Spinal cord (tissue), 10 donors: ENCODE results near the gene PNPLA6. TPM values are rescaled to one million over a fixed set of nuclear protein-coding genes. Genes with fewer than 3 reads are reported as not detected.

Experiments
- DNase-seq, 6 donors: peaks; one replicate each; pipeline versions ENCODE4 v3.0.0 to v3.0.0-alpha.2; 2013 to 2015; ENCODE audit warnings: low spot score in 6 of 6, low read depth in 4 of 6
- H3K27ac ChIP-seq: one replicate; pipeline ENCODE4 v1.5.1; 2013; ENCODE audit warnings: low read depth, low read length, control low read depth
- H3K27me3 ChIP-seq: one replicate; pipeline ENCODE4 v1.6.1; 2013; ENCODE audit warnings: low read length; ENCODE audit not compliant: control insufficient read depth, insufficient read depth
- H3K36me3 ChIP-seq: one replicate; pipeline ENCODE4 v1.6.1; 2013; ENCODE audit warnings: low read length; ENCODE audit not compliant: control insufficient read depth, insufficient read depth
- H3K4me1 ChIP-seq: one replicate; pipeline ENCODE4 v1.6.1; 2013; ENCODE audit warnings: low read length; ENCODE audit not compliant: control insufficient read depth, insufficient read depth
- H3K4me3 ChIP-seq: one replicate; pipeline ENCODE4 v1.5.1; 2013; ENCODE audit warnings: low read depth, low read length, control low read depth
- H3K9me3 ChIP-seq: one replicate; pipeline ENCODE4 v1.6.1; 2013; ENCODE audit warnings: low read length; ENCODE audit not compliant: control insufficient read depth, insufficient read depth
- WGBS: methylation state at CpG from one replicate; pipeline ENCODE4 v1.1.5; 2013; ENCODE audit warnings: missing lambda C conversion rate; ENCODE audit not compliant: insufficient coverage; 5-methylcytosine and 5-hydroxymethylcytosine counted together
- polyA plus RNA-seq, 2 donors: library from polyadenylated mRNA; unstranded; fragments of 120-200 nt; gene quantifications; one replicate each; pipeline ENCODE4 v1.2.1, GENCODE V29; 2013; ENCODE audit not compliant: insufficient read length in 2 of 2
- total RNA-seq, 2 donors: library from RNA; depleted of rRNA in 1 of 2; stranded (reverse); fragments of 120-200 nt in 1 of 2; fragments of >200 nt in 1 of 2; gene quantifications; one replicate each; pipeline versions ENCODE4 v1.2.3 to v1.2.4, GENCODE V29; 2013 to 2014
- donor health status: healthy.

The PNPLA6 gene
- total and polyA plus RNA-seq, 4 donors, result 45.8 to 94.3 (median 69.8) TPM

GRCh38 chr19:7550169-7550770 is 14.8 kb downstream of the PNPLA6 start:
- peaks cover 16% of the 10 kb centered on the region for H3K4me1 ChIP-seq
- WGBS, result 92% methylated on average over 39 of the region's 41 CpGs

DNA sequence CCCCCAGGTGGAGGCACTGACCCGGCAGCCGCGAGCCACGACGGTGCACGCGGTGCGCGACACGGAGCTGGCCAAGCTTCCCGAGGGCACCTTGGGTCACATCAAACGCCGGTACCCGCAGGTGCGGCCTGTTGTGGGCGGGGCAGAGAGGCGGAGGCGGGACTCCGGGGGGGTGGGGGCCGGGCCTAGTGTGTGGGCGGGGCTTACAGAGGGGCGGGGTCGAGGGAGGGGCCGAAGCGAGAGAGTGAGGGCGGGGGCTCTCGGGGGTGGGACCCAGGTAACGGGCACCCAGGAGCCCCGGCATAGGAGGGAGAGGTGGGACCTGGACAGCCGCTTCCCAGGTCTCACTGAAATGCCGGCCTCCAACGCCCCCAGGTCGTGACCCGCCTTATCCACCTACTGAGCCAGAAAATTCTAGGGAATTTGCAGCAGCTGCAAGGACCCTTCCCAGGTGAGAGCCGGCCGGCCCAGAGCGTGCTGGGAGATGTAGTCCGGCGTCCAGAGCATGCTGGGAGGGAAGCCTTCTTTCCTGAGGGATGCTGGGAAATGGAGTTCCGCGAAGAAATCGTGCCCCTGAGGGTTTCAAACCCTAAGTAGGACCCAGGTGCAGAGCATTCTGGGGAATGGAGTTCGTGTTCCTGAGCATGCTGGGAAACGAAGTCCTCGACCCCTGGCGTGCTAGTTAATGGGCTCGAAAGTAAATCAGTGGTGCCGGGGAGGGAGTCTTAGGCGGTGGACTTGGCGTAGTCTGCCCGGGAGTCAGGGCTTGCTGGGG is 15.7 kb downstream of the PNPLA6 start:
- Histone ChIP-seq H3K4me3 (peak overlapping the region; percentile 33), H3K36me3 (peaks cover 43% of the 10 kb centered on the region), H3K9me3 (no peaks in the 10 kb centered on the region), H3K4me1 (peaks cover 16% of the 10 kb centered on the region), H3K27ac (no peak overlapping the region), H3K27me3 (no peaks in the 10 kb centered on the region)
- peak; percentile 76 to 99 (median 91) for DNase-seq
- WGBS, result 14% methylated on average over 41 of the region's 51 CpGs

More at GRCh38 chr19:7550169-7550770, 14.8 kb downstream of the PNPLA6 start:
- H3K4me3 ChIP-seq, result no peak overlapping the region
- DNase-seq, result no peak
- no peaks in the 10 kb centered on the region for H3K9me3 ChIP-seq
- H3K36me3 ChIP-seq, result peaks cover 37% of the 10 kb centered on the region
- H3K27me3 ChIP-seq, result no peaks in the 10 kb centered on the region
- no peak overlapping the region for H3K27ac ChIP-seq

GRCh38 chr19:7552781-7553180 is 17.3 kb downstream of the PNPLA6 start:
- 80% methylated on average over 2 of the region's 2 CpGs for WGBS
- DNase-seq, result no peak
- Histone ChIP-seq H3K27ac (no peak overlapping the region), H3K4me1 (peaks cover 16% of the 10 kb centered on the region), H3K9me3 (no peaks in the 10 kb centered on the region), H3K36me3 (peaks cover 59% of the 10 kb centered on the region), H3K4me3 (no peak overlapping the region), H3K27me3 (no peaks in the 10 kb centered on the region)

- H3K4me1 ChIP-seq, result peaks cover 16% of the 10 kb centered on the region
- H3K27me3 ChIP-seq, result no peaks in the 10 kb centered on the region
- no peak overlapping the region for H3K4me3 ChIP-seq
- 83% methylated on average over 25 of the region's 28 CpGs for WGBS
- H3K36me3 ChIP-seq, result peaks cover 76% of the 10 kb centered on the region
- H3K27ac ChIP-seq, result no peak overlapping the region
- DNase-seq, result no peak
- H3K9me3 ChIP-seq, result no peaks in the 10 kb centered on the region
These were observed 19.0 kb downstream of the PNPLA6 start for GRCh38 chr19:7554565-7554964.

GRCh38 chr19:7554990-7555864 is 19.7 kb downstream of the PNPLA6 start:
- peaks cover 73% of the 10 kb centered on the region for H3K36me3 ChIP-seq
- 49% methylated on average over 55 of the region's 62 CpGs for WGBS
- H3K27me3 ChIP-seq, result no peaks in the 10 kb centered on the region
- no peaks in the 10 kb centered on the region for H3K9me3 ChIP-seq
- peak in 1 of 6 donors; percentile 46 for DNase-seq
- H3K4me3 ChIP-seq, result no peak overlapping the region
- H3K27ac ChIP-seq, result no peak overlapping the region
- peaks cover 16% of the 10 kb centered on the region for H3K4me1 ChIP-seq

GRCh38 chr19:7556696-7557315 is 21.3 kb downstream of the PNPLA6 start:
- H3K27ac ChIP-seq, result no peak overlapping the region
- no peaks in the 10 kb centered on the region for H3K9me3 ChIP-seq
- no peak for DNase-seq
- peaks cover 2% of the 10 kb centered on the region for H3K4me1 ChIP-seq
- H3K4me3 ChIP-seq, result no peak overlapping the region
- 97% methylated on average over 52 of the region's 54 CpGs for WGBS
- no peaks in the 10 kb centered on the region for H3K27me3 ChIP-seq
- peaks cover 82% of the 10 kb centered on the region for H3K36me3 ChIP-seq

GRCh38 chr19:7558667-7559066 is 23.1 kb downstream of the PNPLA6 start:
- WGBS, result 97% methylated on average over 16 of the region's 18 CpGs
- DNase-seq, result no peak
- peaks cover 86% of the 10 kb centered on the region for H3K36me3 ChIP-seq
- H3K27me3 ChIP-seq, result no peaks in the 10 kb centered on the region
- no peak overlapping the region for H3K4me3 ChIP-seq
- no peaks in the 10 kb centered on the region for H3K9me3 ChIP-seq
- H3K4me1 ChIP-seq, result no peaks in the 10 kb centered on the region
- no peak overlapping the region for H3K27ac ChIP-seq

- Histone ChIP-seq H3K27ac (no peak overlapping the region), H3K27me3 (no peaks in the 10 kb centered on the region), H3K9me3 (no peaks in the 10 kb centered on the region), H3K36me3 (peaks cover 82% of the 10 kb centered on the region), H3K4me3 (no peak overlapping the region), H3K4me1 (no peaks in the 10 kb centered on the region)
- DNase-seq, result no peak
- WGBS, result 75% methylated on average over 4 of the region's 4 CpGs
These were observed 23.6 kb downstream of the PNPLA6 start for GRCh38 chr19:7559102-7559501.

DNA sequence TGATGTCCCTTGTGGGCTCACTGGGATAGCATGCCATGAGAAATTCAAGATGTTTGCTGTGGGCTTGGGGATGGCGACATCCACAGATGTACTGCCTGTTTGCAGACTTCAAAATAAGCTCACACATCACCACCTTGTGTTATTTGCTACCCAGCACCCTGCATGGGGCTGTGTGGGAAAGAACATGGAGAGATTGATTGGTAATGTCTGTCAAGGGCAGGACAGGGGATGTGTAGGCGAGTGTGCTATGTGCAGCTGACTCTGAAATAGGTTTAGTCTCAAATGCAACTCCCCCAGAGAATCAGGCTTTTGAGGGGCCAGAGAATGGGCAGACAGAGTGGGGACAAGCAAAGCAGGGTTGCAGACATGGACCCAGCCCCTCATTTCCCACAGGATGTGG is 24.7 kb downstream of the PNPLA6 start:
- 78% methylated on average over 1 of the region's 2 CpGs for WGBS
- peaks cover 74% of the 10 kb centered on the region for H3K36me3 ChIP-seq

More for the DNA sequence above, 24.7 kb downstream of the PNPLA6 start:
- no peak for DNase-seq
- Histone ChIP-seq H3K9me3 (no peaks in the 10 kb centered on the region), H3K4me1 (no peaks in the 10 kb centered on the region), H3K27ac (no peak overlapping the region), H3K4me3 (no peak overlapping the region), H3K27me3 (no peaks in the 10 kb centered on the region)
